Activated CD4-positive, alpha-beta T cell treated with anti-CD3 and anti-CD28 coated beads for 4 hours (primary cell): ENCODE measurements around the gene CNTN5.
"Not testable (repeated sequence)": the region's sequence is repeated elsewhere in the genome, so short reads cannot be mapped to it uniquely, and the experiment has no call there.

ENCODE experiments used
- DNase-seq, 2 donors: peaks; one replicate each; pipeline ENCODE4 v3.0.0-alpha.2; 2020

The CNTN5 gene

DNA sequence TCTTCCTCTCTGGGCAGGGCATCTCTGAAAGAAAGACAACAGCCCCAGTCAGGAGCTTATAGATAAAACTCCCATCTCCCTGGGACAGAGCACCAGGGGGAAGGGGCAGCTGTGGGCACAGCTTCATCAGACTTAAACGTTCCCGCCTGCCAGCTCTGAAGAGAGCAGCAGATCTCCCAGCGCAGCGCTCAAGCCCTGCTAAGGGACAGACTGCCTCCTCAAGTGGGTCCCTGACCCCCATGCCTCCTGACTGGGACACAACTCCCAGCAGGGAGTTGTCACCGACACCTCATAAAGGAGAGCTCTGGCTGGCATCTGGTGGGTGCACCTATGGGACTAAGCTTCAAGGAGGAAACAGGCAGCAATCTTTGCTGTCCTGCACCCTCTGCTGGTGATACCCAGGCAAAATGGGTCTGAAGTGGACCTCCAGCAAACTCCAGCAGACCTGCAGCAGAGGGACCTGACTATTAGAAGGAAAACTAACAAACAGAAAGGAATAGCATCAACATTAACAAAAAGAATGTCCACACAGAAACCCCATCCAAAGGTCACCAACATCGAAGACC, 1236.6 kb downstream of the CNTN5 start:
- not testable (repeated sequence) for DNase-seq

DNA sequence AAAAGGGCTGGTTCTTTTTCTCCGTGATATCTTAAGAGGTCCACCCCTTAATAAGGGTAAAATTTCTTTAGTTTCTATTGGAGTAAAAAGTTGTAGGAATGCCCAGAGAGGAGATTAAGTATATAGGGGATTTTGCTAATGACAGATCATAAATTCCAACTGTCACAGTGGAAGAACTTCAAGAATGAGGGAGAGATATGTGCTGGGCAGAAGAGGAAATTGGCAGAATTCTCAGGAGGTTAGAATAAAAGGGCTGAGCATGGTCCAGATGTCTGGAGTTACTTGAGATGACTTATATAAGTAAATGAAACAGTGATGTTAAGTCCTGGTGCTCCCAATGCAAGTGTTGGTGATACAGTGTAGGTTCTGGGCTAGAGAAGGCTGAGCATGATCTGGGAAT, 1248.8 kb downstream of the CNTN5 start:
- no peak for DNase-seq

GRCh38 chr11:100273066-100273815, 1252.5 kb downstream of the CNTN5 start:
- DNase-seq: no peak

DNA sequence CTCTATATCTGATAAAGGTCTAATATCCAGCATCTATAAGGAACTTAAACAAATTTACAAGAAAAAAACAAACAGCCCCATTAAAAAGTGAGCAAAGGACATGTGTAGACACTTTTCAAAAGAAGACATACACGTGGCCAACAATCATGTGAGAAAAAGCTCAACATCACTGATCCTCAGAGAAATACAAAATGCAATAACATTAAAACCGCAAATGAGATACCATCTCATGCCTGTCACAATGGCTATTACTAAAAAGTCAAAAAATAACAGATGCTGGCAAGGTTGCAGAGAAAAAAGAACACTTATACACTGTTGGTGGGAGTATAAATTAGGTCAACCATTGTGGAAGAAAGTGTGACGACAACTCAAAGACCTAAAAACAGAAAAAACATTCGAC, 1253.7 kb downstream of the CNTN5 start:
- DNase-seq: not testable (repeated sequence)

DNA sequence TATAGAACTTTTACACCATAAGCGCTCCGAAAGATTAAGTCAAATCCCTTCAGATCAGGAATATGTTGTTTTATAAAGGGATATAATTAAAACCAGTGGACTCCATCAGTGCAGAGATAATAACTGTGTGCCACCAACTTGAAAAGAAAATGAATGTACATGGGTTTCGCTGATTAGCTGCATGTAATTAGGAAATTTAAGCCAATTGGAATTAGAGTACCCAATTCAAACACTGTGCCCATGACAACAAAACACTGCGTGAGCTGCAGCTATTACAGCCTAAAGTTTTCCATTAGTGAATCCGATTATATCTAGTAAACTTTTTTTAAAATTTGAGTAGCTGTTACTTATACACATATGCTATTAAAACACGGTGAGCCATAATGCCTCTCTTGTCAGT, 1274.0 kb downstream of the CNTN5 start:
- no peak for DNase-seq

- no peak for DNase-seq
These were observed 1275.4 kb downstream of the CNTN5 start for GRCh38 chr11:100296051-100296679.

DNA sequence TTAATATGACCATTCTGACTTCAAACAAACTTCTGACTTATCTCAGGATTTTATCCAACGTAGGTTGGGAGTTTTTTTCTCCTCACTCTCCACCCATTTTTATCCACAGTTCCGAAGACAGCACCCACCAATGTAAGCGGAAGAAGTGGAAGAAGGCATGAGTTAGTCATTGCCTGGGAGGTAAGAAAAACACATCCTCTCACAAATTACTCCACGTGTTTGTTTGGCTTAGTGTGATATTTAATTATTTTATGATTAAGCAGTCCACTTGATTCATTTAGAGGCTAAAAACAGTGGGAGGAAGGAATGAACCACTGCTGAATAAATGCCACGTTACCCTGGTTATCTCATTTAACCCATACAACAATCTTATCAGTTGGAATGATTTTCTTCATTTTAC, 1276.8 kb downstream of the CNTN5 start:
- no peak for DNase-seq

DNA sequence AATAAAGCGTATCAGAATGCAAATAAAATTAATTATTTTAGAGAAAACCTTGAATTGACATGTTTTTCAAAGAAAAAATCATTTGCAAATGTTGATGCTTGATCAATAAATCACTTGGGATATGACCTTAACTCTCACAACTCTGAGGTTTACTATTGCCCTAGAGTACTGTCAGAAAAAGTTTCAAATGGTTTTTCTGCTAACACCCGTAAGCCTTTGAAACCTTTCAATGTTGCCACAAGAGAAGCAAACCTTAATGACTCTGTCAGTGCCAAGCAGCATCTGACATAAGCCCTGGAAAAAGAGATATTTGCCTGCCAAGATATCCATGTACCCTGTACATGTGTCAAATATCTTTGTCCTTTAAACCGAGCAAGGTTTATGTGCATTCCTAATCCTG, 1282.1 kb downstream of the CNTN5 start:
- DNase-seq: no peak

- no peak for DNase-seq
These were observed 1283.1 kb downstream of the CNTN5 start for GRCh38 chr11:100303897-100304296.

DNA sequence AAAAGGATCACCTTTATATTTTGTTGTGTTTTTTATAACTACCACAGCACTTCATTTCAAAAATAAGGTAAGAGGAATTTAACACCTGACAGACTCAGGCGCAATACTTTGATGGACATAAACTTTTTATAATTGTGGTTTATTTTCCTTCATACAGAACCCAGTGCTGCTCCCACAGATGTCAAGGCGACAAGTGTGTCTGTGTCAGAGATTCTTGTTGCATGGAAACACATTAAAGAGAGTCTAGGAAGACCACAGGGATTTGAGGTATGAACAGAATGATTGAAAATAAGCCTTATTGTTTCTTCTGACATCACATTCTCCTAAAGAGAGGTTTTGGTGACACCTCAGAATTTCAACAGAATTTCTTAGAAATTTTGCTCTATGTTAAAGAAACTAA, 1287.5 kb downstream of the CNTN5 start:
- DNase-seq: no peak

DNA sequence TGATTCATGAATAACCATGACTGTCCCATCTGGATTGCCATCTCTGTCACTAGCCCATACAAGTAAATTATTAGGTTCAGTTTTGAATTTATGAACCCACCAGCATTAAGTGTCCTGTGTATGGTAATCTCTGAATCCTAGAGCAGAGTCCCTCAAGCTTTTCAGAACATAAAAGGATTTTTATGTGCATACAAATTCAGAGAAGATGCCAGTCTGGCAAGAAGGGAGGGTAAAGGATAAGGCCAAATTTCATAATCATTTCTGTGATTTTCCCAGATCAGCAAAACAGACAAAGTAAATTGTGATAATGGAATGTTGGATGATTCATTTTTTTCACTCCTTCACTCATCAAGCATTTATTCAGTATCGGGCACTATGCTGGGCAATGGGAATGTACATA, 1295.2 kb downstream of the CNTN5 start:
- DNase-seq: no peak

DNA sequence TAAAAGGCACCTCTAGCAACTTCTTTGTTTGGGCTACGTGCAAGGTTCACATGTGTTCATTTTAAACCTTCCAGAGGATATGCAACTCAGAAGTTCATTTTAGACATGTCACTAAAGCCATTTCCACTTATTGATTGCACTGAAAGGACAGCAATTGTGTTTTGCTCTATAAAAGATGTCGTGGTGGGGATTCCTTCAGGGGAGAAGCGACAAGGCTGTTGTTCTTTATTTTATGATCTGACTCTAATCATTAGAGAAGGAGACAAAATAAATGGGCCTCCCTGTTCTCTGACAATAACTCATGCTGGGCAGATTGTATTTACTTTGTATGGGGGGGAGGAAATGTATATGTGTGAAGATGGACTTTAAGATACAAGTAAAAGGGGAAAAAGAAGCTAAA, 1296.2 kb downstream of the CNTN5 start:
- no peak for DNase-seq

DNA sequence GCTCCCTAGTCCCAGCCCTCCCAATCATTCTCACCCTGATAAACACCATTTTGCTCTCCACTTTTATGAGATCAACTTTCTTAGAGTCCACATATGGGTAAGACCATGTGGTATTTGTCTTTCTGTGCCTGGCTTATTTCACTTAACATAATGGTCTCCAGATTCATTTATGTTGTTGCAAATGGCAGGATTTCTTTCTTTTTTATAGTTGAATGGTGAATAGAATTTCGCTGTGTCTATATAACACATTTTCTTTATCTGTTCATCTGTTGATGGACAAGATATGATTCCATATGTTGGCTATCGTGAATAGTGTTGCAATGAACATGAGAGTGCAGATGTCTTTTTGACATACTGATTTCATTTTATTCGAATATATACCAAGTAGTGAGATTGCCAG, 1298.9 kb downstream of the CNTN5 start:
- no peak for DNase-seq

- DNase-seq: no peak
These were observed 1308.0 kb downstream of the CNTN5 start for GRCh38 chr11:100328626-100329340.

GRCh38 chr11:100329352-100329751, 1308.6 kb downstream of the CNTN5 start:
- DNase-seq: no peak

- DNase-seq: no peak
These were observed 1316.1 kb downstream of the CNTN5 start for GRCh38 chr11:100336873-100337272.

- DNase-seq: no peak
These were observed 1317.5 kb downstream of the CNTN5 start for GRCh38 chr11:100338144-100338840.

GRCh38 chr11:100340466-100341319, 1319.9 kb downstream of the CNTN5 start:
- no peak for DNase-seq

- DNase-seq: no peak
These were observed 1332.3 kb downstream of the CNTN5 start for GRCh38 chr11:100353083-100353482.

DNA sequence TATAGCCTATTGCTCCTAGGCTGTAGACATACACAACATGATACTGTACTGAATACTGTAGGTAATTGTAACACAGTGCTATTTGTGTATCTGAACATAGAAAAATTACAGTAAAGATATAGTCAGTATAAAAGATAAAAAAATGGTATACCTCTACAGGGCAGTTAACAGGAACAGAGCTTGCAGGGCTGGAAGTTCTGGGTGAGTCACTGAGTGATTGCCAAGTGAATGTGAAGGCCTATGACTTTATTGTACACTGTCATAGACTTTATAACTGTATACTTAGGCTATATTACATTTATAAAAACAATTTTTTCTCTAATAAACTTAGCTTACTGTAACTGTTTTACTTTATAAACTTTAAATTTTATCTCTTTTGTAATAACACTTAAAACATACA, 1334.0 kb downstream of the CNTN5 start:
- DNase-seq: no peak

DNA sequence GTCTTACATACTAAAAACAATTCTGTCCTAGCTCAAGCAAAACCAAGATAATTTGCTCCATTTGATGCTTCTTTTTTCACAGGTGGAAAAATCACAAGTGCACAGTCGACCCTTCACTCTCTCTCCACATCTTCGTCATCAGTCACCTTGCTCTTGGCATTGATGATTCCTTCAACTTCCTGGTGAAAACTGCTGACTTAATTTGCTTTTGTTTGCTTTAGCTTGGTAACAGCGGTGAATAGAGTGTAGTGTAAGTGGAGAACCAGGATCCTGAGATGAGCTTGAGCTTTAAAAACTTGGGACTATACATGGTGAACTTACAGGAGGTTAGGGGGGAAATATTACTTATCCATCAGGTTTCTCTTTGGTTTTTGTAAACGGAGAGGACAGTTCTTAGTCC, 1335.3 kb downstream of the CNTN5 start:
- no peak for DNase-seq

GRCh38 chr11:100359281-100359680, 1338.5 kb downstream of the CNTN5 start:
- DNase-seq: no peak
